CD14-positive monocyte (primary cell): Measurements from ENCODE around the gene TLK1. TPM values are rescaled to one million over a fixed set of nuclear protein-coding genes. Genes with fewer than 3 reads are reported as not detected.

Source experiments
- DNase-seq, 3 donors: peaks; one replicate each; pipeline ENCODE4 v3.0.0-alpha.2; 2011 to 2022
- H2AFZ ChIP-seq: 2 replicates; pipeline ENCODE4 v1.6.0; 2012; ENCODE audit warnings: mild to moderate bottlenecking, low read depth, low read length, inconsistent platforms; ENCODE audit not compliant: insufficient read depth, poor library complexity, severe bottlenecking
- H3K27ac ChIP-seq, 2 donors: 1 replicate in 1 of 2; 2 replicates in 1 of 2; pipeline ENCODE4 v1.5.1; 2012 to 2013; ENCODE audit warnings: low read length in 2 of 2, control low read depth in 1 of 2, inconsistent platforms in 1 of 2, low read depth in 1 of 2, mild to moderate bottlenecking in 1 of 2
- H3K27me3 ChIP-seq, 2 donors: one replicate each; pipeline versions ENCODE4 v1.6.0 to v1.6.1; 2011 to 2013; ENCODE audit warnings: low read length in 2 of 2; ENCODE audit not compliant: control insufficient read depth in 2 of 2, insufficient read depth in 2 of 2
- H3K36me3 ChIP-seq, 2 donors: replicated peaks in 1 of 2; 1 replicate in 1 of 2; 2 replicates in 1 of 2; pipeline versions ENCODE4 v1.5.1 to v1.6.1; 2012 to 2013; ENCODE audit warnings: low read length in 2 of 2, control low read depth in 1 of 2, inconsistent platforms in 1 of 2, mild to moderate bottlenecking in 1 of 2; ENCODE audit not compliant: insufficient read depth in 2 of 2, control insufficient read depth in 1 of 2
- H3K4me1 ChIP-seq, 2 donors: 1 replicate in 1 of 2; 2 replicates in 1 of 2; pipeline versions ENCODE4 v1.5.1 to v1.6.1; 2012 to 2013; ENCODE audit warnings: low read length in 2 of 2, control low read depth in 1 of 2, inconsistent platforms in 1 of 2, mild to moderate bottlenecking in 1 of 2, moderate library complexity in 1 of 2; ENCODE audit not compliant: insufficient read depth in 2 of 2, control insufficient read depth in 1 of 2
- H3K4me2 ChIP-seq: replicated peaks from 2 replicates; pipeline ENCODE3; 2012; ENCODE audit warnings: low read length, moderate library complexity, mild to moderate bottlenecking; ENCODE audit not compliant: poor library complexity, severe bottlenecking; ENCODE audit errors: extremely low read depth
- H3K4me3 ChIP-seq, 3 experiments: fragments of 200-600 bp in 1 of 3; sonication (generic) in 1 of 3; replicated peaks in 1 of 3; 1 replicate in 2 of 3; 2 replicates in 1 of 3; pipeline ENCODE4 v1.5.1; 2011 to 2013; ENCODE audit warnings: low read length in 3 of 3, mild to moderate bottlenecking in 3 of 3, control low read depth in 2 of 3, low read depth in 2 of 3, inconsistent platforms in 1 of 3, moderate library complexity in 1 of 3
- H3K79me2 ChIP-seq: 2 replicates; pipeline ENCODE4 v1.6.0; 2012; ENCODE audit warnings: mild to moderate bottlenecking, control low read depth, inconsistent platforms, low read length, moderate library complexity; ENCODE audit not compliant: insufficient read depth
- H3K9ac ChIP-seq: 2 replicates; pipeline ENCODE4 v1.6.0; 2017; ENCODE audit warnings: low read length, mild to moderate bottlenecking; ENCODE audit not compliant: insufficient read depth, poor library complexity, severe bottlenecking
- H3K9me3 ChIP-seq, 2 donors: replicated peaks in 1 of 2; 1 replicate in 1 of 2; 2 replicates in 1 of 2; pipeline versions ENCODE4 v1.5.1 to v1.6.1; 2012 to 2013; ENCODE audit warnings: low read length in 2 of 2, control low read depth in 1 of 2; ENCODE audit not compliant: control insufficient read depth in 1 of 2, insufficient read depth in 1 of 2
- H4K20me1 ChIP-seq: 2 replicates; pipeline ENCODE4 v1.6.0; 2012; ENCODE audit warnings: mild to moderate bottlenecking, low read length, control low read depth, moderate library complexity; ENCODE audit not compliant: insufficient read depth
- H3K27ac Mint-ChIP-seq, 7 donors: one replicate each; pipeline ENCODE4 v1.8.0; 2020; ENCODE audit warnings: mild to moderate bottlenecking in 7 of 7, mixed read lengths in 7 of 7, moderate library complexity in 6 of 7, inconsistent platforms in 2 of 7
- H3K27me3 Mint-ChIP-seq, 3 donors: one replicate each; pipeline ENCODE4 v1.8.0; 2021 to 2022; ENCODE audit warnings: low read depth in 3 of 3, mild to moderate bottlenecking in 3 of 3, mixed read lengths in 3 of 3, moderate library complexity in 3 of 3, inconsistent platforms in 1 of 3
- H3K36me3 Mint-ChIP-seq, 2 donors: one replicate each; pipeline ENCODE4 v1.8.0; 2020; ENCODE audit warnings: mixed read lengths in 2 of 2, inconsistent platforms in 1 of 2, mild to moderate bottlenecking in 1 of 2
- H3K4me1 Mint-ChIP-seq: one replicate; pipeline ENCODE4 v1.8.0; 2020; ENCODE audit warnings: mild to moderate bottlenecking, mixed read lengths
- H3K4me3 Mint-ChIP-seq, 2 donors: one replicate each; pipeline ENCODE4 v1.8.0; 2020; ENCODE audit warnings: mild to moderate bottlenecking in 2 of 2, mixed read lengths in 2 of 2, moderate library complexity in 1 of 2
- H3K9me3 Mint-ChIP-seq, 7 donors: one replicate each; pipeline ENCODE4 v1.8.0; 2020 to 2022; ENCODE audit warnings: mixed read lengths in 7 of 7, mild to moderate bottlenecking in 6 of 7, moderate library complexity in 6 of 7, inconsistent platforms in 2 of 7
- CTCF ChIP-seq: fragments of 200-600 bp; IDR thresholded peaks from one replicate; pipeline ENCODE4 v1.8.0; 2022; ENCODE audit warnings: antibody characterized with exemption, mild to moderate bottlenecking
- WGBS: methylation state at CpG from one replicate; pipeline ENCODE4 v1.1.5; 2013; ENCODE audit warnings: missing lambda C conversion rate; ENCODE audit not compliant: insufficient coverage; 5-methylcytosine and 5-hydroxymethylcytosine counted together
- intact Hi-C, 2 donors: fragments of 100-400 bp; cut with micrococcal nuclease; formaldehyde crosslinking; loops; one replicate each; pipeline versions ENCODE4 v1.15.0 to v1.15.1; 2023
- polyA plus RNA-seq, 3 donors: library from polyadenylated mRNA; depleted of rRNA in 1 of 3; unstranded in 2 of 3; stranded (reverse) in 1 of 3; fragments of 300-500 nt in 2 of 3; fragments of >200 nt in 1 of 3; fragmentation: Illumina TruSeq in 2 of 3; gene quantifications; 1 replicate in 2 of 3; 2 replicates in 1 of 3; pipeline ENCODE4 v1.2.3, GENCODE V29; 2012 to 2021

The TLK1 gene
- polyA plus RNA-seq, 3 donors: 6.3 to 20.0 (median 8.6) TPM

GRCh38 chr2:171191021-171191420 lies 30.3 kb upstream of the TLK1 start:
- no peaks in the 10 kb centered on the region for H3K36me3 Mint-ChIP-seq

GRCh38 chr2:171187819-171188218 lies 27.1 kb upstream of the TLK1 start:
- Histone ChIP-seq H3K4me1 (no peaks in the 10 kb centered on the region), H3K4me3 (no peak overlapping the region), H3K4me2 (no peak overlapping the region), H3K36me3 (no peaks in the 10 kb centered on the region), H2AFZ (no peak overlapping the region), H3K27me3 (no peaks in the 10 kb centered on the region), H4K20me1 (no peaks in the 10 kb centered on the region), H3K9me3 (no peaks in the 10 kb centered on the region), H3K9ac (no peak overlapping the region), H3K79me2 (no peaks in the 10 kb centered on the region), H3K27ac (no peak overlapping the region)
- no peaks in the 10 kb centered on the region for H3K9me3 Mint-ChIP-seq
- peaks cover 0 to 2% (median 0%) of the 10 kb centered on the region in 3 donors for H3K27me3 Mint-ChIP-seq
- H3K27ac Mint-ChIP-seq: no peak overlapping the region
- no peaks in the 10 kb centered on the region for H3K36me3 Mint-ChIP-seq
- intact Hi-C loops: no loop called here
- DNase-seq: no peak
- TF ChIP-seq CTCF: no peak
- H3K4me3 Mint-ChIP-seq: no peak overlapping the region
- no peaks in the 10 kb centered on the region for H3K4me1 Mint-ChIP-seq

More at GRCh38 chr2:171191021-171191420, 30.3 kb upstream of the TLK1 start:
- intact Hi-C loops: no loop called here
- Mint-ChIP-seq H3K4me3 (no peak overlapping the region), H3K9me3 (peaks cover 0 to 15% (median 4%) of the 10 kb centered on the region in 7 donors), H3K4me1 (no peaks in the 10 kb centered on the region), H3K27me3 (peaks cover 0 to 2% (median 0%) of the 10 kb centered on the region in 3 donors), H3K27ac (peak overlapping the region in 1 of 7 donors; percentile 19)
- Histone ChIP-seq H3K9ac (no peak overlapping the region), H3K36me3 (no peaks in the 10 kb centered on the region), H3K27ac (no peak overlapping the region), H3K4me2 (no peak overlapping the region), H4K20me1 (no peaks in the 10 kb centered on the region), H2AFZ (no peak overlapping the region), H3K79me2 (no peaks in the 10 kb centered on the region), H3K27me3 (no peaks in the 10 kb centered on the region), H3K4me1 (no peaks in the 10 kb centered on the region), H3K9me3 (no peaks in the 10 kb centered on the region), H3K4me3 (no peak overlapping the region)
- TF ChIP-seq CTCF: no peak
- 100% methylated on average over 2 of the region's 4 CpGs for WGBS
- DNase-seq: no peak
